ENCODE data around the gene NTM.

GRCh38 chr11:132284611-132285010 lies 914.2 kb downstream of the NTM start:
- TF ChIP-seq EZH2phosphoT487 (IDR thresholded peaks at IDR 0.05; ENCODE audit: low read depth, severe bottlenecking, unreplicated experiment) (no peak), CTCF (IDR thresholded peaks at IDR 0.05; ENCODE audit: poor library complexity) (no peak), EZH2 (IDR thresholded peaks at IDR 0.05; ENCODE audit: borderline replicate concordance) (no peak)

Measured in hepatocyte (in vitro differentiated cells).